ENCODE data around the gene GMNC.

GMNC gene

GRCh38 chr3:190870127-190870526 lies 7.6 kb upstream of the GMNC start:
- Histone ChIP-seq H3K36me3 (ENCODE audit: control insufficient read depth, insufficient read depth, low read length) (no peaks in the 10 kb centered on the region), H3K27me3 (replicated peaks; ENCODE audit: control insufficient read depth, insufficient read depth, low read length) (no peaks in the 10 kb centered on the region), H3K4me3 (replicated peaks; ENCODE audit: low read depth, low read length) (no peak overlapping the region)
- no peak for DNase-seq (ENCODE audit: extremely low read depth, insufficient read length)
- no peak for TF ChIP-seq CTCF (IDR thresholded peaks at IDR 0.05; ENCODE audit: insufficient read depth, low read length, poor library complexity, severe bottlenecking)

- H3K4me3 ChIP-seq (replicated peaks; ENCODE audit: low read depth, low read length): no peak overlapping the region
- no peak for DNase-seq (ENCODE audit: extremely low read depth, insufficient read length)
- TF ChIP-seq CTCF (IDR thresholded peaks at IDR 0.05; ENCODE audit: insufficient read depth, low read length, poor library complexity, severe bottlenecking): no peak
- H3K36me3 ChIP-seq (ENCODE audit: control insufficient read depth, insufficient read depth, low read length): no peaks in the 10 kb centered on the region
- peaks cover 2% of the 10 kb centered on the region; the same call in 1 of the 2 replicates for H3K27me3 ChIP-seq (replicated peaks; ENCODE audit: control insufficient read depth, insufficient read depth, low read length)
Observed at GRCh38 chr3:190867071-190867470, 4.6 kb upstream of the GMNC start.

GRCh38 chr3:190865828-190866227 lies 3.3 kb upstream of the GMNC start:
- H3K27me3 ChIP-seq (replicated peaks; ENCODE audit: control insufficient read depth, insufficient read depth, low read length): peaks cover 2% of the 10 kb centered on the region; the same call in 1 of the 2 replicates

GRCh38 chr3:190865419-190865818 lies 2.9 kb upstream of the GMNC start:
- Histone ChIP-seq H3K36me3 (ENCODE audit: control insufficient read depth, insufficient read depth, low read length) (no peaks in the 10 kb centered on the region), H3K27me3 (replicated peaks; ENCODE audit: control insufficient read depth, insufficient read depth, low read length) (peaks cover 2% of the 10 kb centered on the region; the same call in 1 of the 2 replicates), H3K4me3 (replicated peaks; ENCODE audit: low read depth, low read length) (no peak overlapping the region)
- TF ChIP-seq CTCF (IDR thresholded peaks at IDR 0.05; ENCODE audit: insufficient read depth, low read length, poor library complexity, severe bottlenecking): no peak
- DNase-seq (ENCODE audit: extremely low read depth, insufficient read length): no peak

More at GRCh38 chr3:190865828-190866227, 3.3 kb upstream of the GMNC start:
- H3K4me3 ChIP-seq (replicated peaks; ENCODE audit: low read depth, low read length): no peak overlapping the region
- DNase-seq (ENCODE audit: extremely low read depth, insufficient read length): no peak
- no peak for TF ChIP-seq CTCF (IDR thresholded peaks at IDR 0.05; ENCODE audit: insufficient read depth, low read length, poor library complexity, severe bottlenecking)
- H3K36me3 ChIP-seq (ENCODE audit: control insufficient read depth, insufficient read depth, low read length): no peaks in the 10 kb centered on the region

- TF ChIP-seq CTCF (IDR thresholded peaks at IDR 0.05; ENCODE audit: insufficient read depth, low read length, poor library complexity, severe bottlenecking): no peak
- Histone ChIP-seq H3K36me3 (ENCODE audit: control insufficient read depth, insufficient read depth, low read length) (no peaks in the 10 kb centered on the region), H3K27me3 (replicated peaks; ENCODE audit: control insufficient read depth, insufficient read depth, low read length) (peaks cover 2% of the 10 kb centered on the region; the same call in 1 of the 2 replicates), H3K4me3 (replicated peaks; ENCODE audit: low read depth, low read length) (no peak overlapping the region)
- DNase-seq (ENCODE audit: extremely low read depth, insufficient read length): no peak
Observed at GRCh38 chr3:190864002-190864401, 1.5 kb upstream of the GMNC start.

- DNase-seq (ENCODE audit: extremely low read depth, insufficient read length): no peak
- TF ChIP-seq CTCF (IDR thresholded peaks at IDR 0.05; ENCODE audit: insufficient read depth, low read length, poor library complexity, severe bottlenecking): no peak
- H3K36me3 ChIP-seq (ENCODE audit: control insufficient read depth, insufficient read depth, low read length): no peaks in the 10 kb centered on the region
- no peak overlapping the region for H3K4me3 ChIP-seq (replicated peaks; ENCODE audit: low read depth, low read length)
- peaks cover 2% of the 10 kb centered on the region; the same call in 1 of the 2 replicates for H3K27me3 ChIP-seq (replicated peaks; ENCODE audit: control insufficient read depth, insufficient read depth, low read length)
Observed at GRCh38 chr3:190863119-190863465, 598 bp upstream of the GMNC start.
